Measurements from ENCODE around the gene ATP6V1B1. TPM values are rescaled to one million over a fixed set of nuclear protein-coding genes. Genes with fewer than 3 reads are reported as not detected.
A peak's percentile ranks its signal among the peaks of the same experiment; 100 is the strongest.

ATP6V1B1 gene
- total and polyA plus RNA-seq, 10 of the 15 experiments (the other 5 are each of a cell fraction or from before 2014, with no cell fraction given) = not detected

DNA sequence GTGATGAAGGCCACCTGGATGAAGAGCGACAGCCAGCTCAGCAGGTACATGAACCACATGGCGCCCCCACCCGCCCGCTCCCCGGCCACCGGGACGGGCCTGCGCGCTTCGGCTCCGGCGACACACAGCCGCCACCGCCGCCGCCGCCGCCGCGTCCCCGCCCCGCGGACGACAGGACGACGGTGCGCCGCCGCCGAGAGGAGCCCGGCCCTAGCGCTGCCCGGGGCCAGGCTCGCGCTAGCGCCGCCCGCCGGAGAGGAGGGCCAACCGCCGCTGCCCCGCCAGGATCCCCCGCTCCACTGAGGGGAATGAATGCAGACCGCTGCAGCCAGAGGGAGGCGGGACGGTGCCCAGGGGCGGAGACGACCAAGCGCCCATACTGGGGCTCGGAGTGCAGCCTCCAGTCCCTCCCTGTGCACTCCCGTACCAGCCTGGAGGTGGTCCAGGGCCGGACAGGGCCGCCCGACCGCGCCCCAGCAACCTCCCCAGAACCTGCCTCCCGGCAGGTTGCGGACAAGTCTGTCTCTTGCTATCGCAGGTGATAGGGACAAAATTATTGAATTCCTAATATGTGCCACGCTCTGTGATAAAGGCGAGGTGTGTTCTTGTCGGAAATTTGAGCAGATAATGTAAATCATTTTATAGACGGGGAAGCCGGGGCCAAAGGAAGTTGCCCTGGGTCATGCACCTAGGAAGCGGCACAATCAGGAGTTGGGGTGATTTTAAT lies 59.2 kb downstream of the ATP6V1B1 start, which contains the start of gene TEX261 (continued):
- TF ChIP-seq, protein P1, sequence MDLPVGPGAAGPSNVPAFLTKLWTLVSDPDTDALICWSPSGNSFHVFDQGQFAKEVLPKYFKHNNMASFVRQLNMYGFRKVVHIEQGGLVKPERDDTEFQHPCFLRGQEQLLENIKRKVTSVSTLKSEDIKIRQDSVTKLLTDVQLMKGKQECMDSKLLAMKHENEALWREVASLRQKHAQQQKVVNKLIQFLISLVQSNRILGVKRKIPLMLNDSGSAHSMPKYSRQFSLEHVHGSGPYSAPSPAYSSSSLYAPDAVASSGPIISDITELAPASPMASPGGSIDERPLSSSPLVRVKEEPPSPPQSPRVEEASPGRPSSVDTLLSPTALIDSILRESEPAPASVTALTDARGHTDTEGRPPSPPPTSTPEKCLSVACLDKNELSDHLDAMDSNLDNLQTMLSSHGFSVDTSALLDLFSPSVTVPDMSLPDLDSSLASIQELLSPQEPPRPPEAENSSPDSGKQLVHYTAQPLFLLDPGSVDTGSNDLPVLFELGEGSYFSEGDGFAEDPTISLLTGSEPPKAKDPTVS (IDR thresholded peaks at IDR 0.05; ENCODE audit: low read depth, low read length) = no peak
- TF ChIP-seq, protein P2, sequence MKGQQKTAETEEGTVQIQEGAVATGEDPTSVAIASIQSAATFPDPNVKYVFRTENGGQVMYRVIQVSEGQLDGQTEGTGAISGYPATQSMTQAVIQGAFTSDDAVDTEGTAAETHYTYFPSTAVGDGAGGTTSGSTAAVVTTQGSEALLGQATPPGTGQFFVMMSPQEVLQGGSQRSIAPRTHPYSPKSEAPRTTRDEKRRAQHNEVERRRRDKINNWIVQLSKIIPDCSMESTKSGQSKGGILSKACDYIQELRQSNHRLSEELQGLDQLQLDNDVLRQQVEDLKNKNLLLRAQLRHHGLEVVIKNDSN (IDR thresholded peaks at IDR 0.05; ENCODE audit: borderline replicate concordance, extremely low read length, insufficient read depth, low read depth, low read length) = no peak
- no peak for TF ChIP-seq ZNF217 (IDR thresholded peaks at IDR 0.05)

GRCh38 chr2:70995426-70995729 lies 59.7 kb downstream of the ATP6V1B1 start:
- Histone ChIP-seq H3K27ac (ENCODE audit: control insufficient read depth, insufficient read depth) (0 out of 2 replicates have a peak overlapping the region, but pooled peaks have one; percentile 3), H3K9me3 (replicated peaks; ENCODE audit: control insufficient read depth, insufficient read depth, low read length) (no peaks in the 10 kb centered on the region), H3K4me2 (ENCODE audit: control insufficient read depth, insufficient read depth) (peak overlapping the region; percentile 90), H3K9ac (ENCODE audit: control insufficient read depth, insufficient read depth, low read length) (peak overlapping the region; percentile 27), H3K4me3 (peak overlapping the region; percentile 84), H2AFZ (ENCODE audit: control insufficient read depth, low read depth, low read length) (peak overlapping the region; percentile 58), H3K4me1 (ENCODE audit: control insufficient read depth, insufficient read depth, low read length) (peaks cover 9% of the 10 kb centered on the region), H3K79me2 (ENCODE audit: control insufficient read depth, insufficient read depth, low read length) (peaks cover 21% of the 10 kb centered on the region), H3K36me3 (ENCODE audit: control insufficient read depth in 2 of 2, insufficient read depth in 2 of 2, low read length in 1 of 2) (peaks cover 2 to 4% of the 10 kb centered on the region in 2 experiments; a peak in 1 of 4 replicates), H4K20me1 (ENCODE audit: control insufficient read depth, insufficient read depth) (no peaks in the 10 kb centered on the region), H3K27me3 (replicated peaks in 1 of 2; ENCODE audit: control insufficient read depth in 2 of 2, insufficient read depth in 2 of 2, low read length in 1 of 2) (no peaks in the 10 kb centered on the region)
- ChIA-PET CTCF (no interaction called here), RAD21 (ENCODE audit: unreplicated experiment) (no interaction called here), POLR2A (no interaction called here), SMC1A (ENCODE audit: uncharacterized antibody, unreplicated experiment) (no interaction called here)
- no TSS peak for BruUV-seq (replicated peaks)
- in situ Hi-C loops (cut with MboI) (no loop called here), intact Hi-C loops (cut with micrococcal nuclease; ENCODE audit: unreplicated experiment) (loop anchor here (5.0 kb wide), 1 partner anchor 72 kb away; the partner anchor contains the start of gene NAGK)
- peak; percentile 68 for FAIRE-seq
- peak; percentile 71 for ATAC-seq
- WGBS (ENCODE audit: insufficient coverage, insufficient replicate concordance, low lambda C conversion rate, missing lambda C conversion rate) = 0% methylated on average over 11 of the region's 11 CpGs
- DNase-seq (ENCODE audit: low read depth, low spot score) = no peak
- TF ChIP-seq ZBED1 (IDR thresholded peaks at IDR 0.05; ENCODE audit: borderline replicate concordance) = no peak
- TF ChIP-seq CEBPB (IDR thresholded peaks at IDR 0.05; ENCODE audit: borderline replicate concordance in 1 of 2, low read depth in 2 of 2, low read length in 2 of 2) = no peak
- no peak for TF ChIP-seq ZNF592 (IDR thresholded peaks at IDR 0.05)
- TF ChIP-seq REST (IDR thresholded peaks at IDR 0.05; ENCODE audit: low read depth, low read length) = no peak
- no peak for TF ChIP-seq NR2C1 (IDR thresholded peaks at IDR 0.05)
- no peak for TF ChIP-seq SUZ12 (IDR thresholded peaks at IDR 0.05; ENCODE audit: unreplicated experiment)
- TF ChIP-seq ZSCAN29 (IDR thresholded peaks at IDR 0.05) = no peak
- TF ChIP-seq YY1 (IDR thresholded peaks at IDR 0.05; ENCODE audit: low read depth, low read length) = 0 out of 2 replicates have a peak, but pooled peaks have one; percentile 10
- no peak for TF ChIP-seq NFXL1 (IDR thresholded peaks at IDR 0.05; ENCODE audit: borderline replicate concordance)

Data from GM12878 (cell line).